H54 (cell line): ENCODE measurements around the gene SEL1L3.

Experiments
- DNase-seq: peaks from one replicate; pipeline ENCODE4 v3.0.0; 2011; ENCODE audit warnings: low spot score, mixed read lengths; ENCODE audit not compliant: insufficient read length
- FAIRE-seq: peaks from 3 replicates; lab custom pipeline; 2011; peaks lifted over from hg19 to GRCh38; lab: Jason Lieb, UNC
- POLR2A ChIP-seq: IDR thresholded peaks from 2 replicates; pipeline ENCODE4 v1.6.1; 2011; ENCODE audit warnings: low read depth, mild to moderate bottlenecking, low read length

Gene SEL1L3

DNA sequence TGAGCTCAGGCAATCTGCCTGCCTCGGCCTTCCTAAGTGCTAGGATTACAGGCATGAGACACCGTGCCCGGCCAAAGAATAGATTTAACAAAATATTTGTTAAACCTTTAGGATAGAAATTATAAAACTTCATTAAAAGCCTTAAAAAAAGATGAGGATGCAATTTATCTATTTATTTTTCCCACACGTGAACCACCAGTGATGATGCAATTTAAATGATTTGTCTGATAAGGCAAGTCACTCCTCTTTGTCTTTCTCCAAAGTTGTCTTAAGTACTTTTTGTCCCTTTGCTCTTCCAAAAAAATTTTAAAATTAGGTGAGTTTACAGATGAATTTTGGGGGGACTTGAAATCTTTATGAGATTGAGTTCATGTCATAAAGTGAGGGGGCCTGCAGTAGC is 149.0 kb downstream of the SEL1L3 start:
- FAIRE-seq, result no peak
- no peak for DNase-seq
- no peak for TF ChIP-seq POLR2A

GRCh38 chr4:25712611-25713010 is 150.2 kb downstream of the SEL1L3 start:
- no peak for FAIRE-seq
- DNase-seq, result no peak
- no peak for TF ChIP-seq POLR2A

DNA sequence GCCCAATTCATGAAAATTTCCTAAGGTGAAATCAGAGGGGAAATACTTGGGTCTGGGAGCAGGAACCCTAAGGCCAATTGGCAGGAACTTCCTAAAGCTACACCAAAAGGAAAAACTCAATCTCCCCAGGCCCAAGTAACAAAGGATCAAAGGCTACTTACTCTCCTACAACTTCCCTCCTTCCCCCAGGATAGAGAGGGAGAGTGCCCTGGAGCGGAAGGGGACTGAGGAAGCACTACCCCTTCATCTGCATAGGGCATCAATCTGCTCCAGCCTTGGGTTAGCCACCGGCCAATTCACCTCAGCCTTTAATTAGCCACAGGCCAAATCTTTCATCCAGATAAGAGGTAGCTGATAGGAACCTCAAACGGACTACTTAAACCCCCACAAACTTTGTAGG is 152.2 kb downstream of the SEL1L3 start:
- DNase-seq (no peak), FAIRE-seq (no peak)
- no peak for TF ChIP-seq POLR2A

DNA sequence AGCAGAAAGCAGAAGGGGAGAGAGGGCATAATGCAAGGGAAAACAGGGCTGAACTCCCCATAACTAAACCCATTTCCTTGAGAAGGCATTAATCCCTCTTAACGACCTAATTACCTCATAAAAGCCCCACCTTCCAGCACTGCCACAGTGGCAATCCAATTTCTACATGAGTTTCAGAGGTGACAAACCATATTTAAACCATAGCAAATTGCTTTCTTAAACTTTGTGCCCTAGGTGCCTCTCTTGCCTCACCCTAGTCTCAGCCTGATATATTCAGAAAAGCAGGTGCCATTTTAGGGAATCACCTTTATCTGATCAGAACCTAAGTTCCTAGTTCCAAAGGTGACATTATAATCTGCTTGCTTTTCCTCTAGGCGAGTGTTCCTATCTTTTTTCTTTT is 158.3 kb downstream of the SEL1L3 start:
- DNase-seq (no peak), FAIRE-seq (no peak)
- no peak for TF ChIP-seq POLR2A

DNA sequence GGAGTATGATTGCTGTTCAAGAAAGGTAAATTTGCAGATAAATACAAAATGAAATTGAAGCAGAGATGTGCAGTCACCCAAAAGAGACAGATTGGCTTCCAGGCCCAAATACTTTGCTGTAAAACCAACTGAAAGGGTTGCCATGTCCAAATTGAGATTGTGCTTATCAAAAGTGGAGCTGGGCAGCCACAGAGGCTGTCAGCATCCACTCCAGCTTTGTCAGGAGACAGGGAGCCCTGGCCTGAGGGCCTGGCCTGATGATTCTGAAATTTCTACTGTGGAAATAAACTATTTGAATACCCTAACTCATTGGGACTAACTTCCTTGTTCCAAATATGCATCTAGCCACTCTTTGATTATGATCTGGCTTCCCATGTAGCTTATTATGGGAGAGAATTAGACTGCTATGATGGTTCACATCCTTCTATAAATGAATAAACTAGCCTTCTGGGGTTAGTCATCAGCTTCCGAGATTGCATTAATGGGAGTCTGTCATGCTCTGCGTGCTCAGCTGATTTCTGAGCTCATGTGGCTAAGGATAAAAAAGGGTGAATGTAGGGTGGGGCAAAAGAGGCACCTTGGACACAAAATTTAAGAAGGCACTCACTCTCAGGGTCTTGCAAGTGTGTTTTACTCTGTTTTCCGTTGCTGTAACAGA is 158.9 kb downstream of the SEL1L3 start:
- FAIRE-seq (no peak), DNase-seq (no peak)
- TF ChIP-seq POLR2A, result no peak

- FAIRE-seq (no peak), DNase-seq (no peak)
- no peak for TF ChIP-seq POLR2A
Observed at GRCh38 chr4:25702848-25703247, 159.9 kb downstream of the SEL1L3 start.

DNA sequence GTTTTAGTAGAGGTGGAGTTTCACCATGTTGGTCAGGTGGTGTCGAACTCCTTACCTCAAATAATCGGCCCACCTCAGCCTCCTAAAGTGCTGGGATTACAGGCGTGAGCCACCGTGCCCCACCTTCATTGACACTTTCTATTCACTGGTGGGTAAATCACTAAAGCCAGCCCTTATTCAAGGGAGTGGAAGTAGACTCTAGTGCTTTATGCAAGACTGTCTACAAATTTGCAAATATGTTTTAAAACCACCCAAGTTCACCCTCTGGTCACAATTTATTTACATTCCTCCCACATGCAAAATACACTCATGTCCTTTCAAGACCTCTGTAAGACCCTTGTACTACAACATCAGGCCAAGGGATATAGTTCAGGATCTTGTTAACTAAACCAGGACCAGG is 162.1 kb downstream of the SEL1L3 start:
- DNase-seq (no peak), FAIRE-seq (no peak)
- no peak for TF ChIP-seq POLR2A

- FAIRE-seq (no peak), DNase-seq (no peak)
- TF ChIP-seq POLR2A, result no peak
Observed at GRCh38 chr4:25697516-25697915, 165.3 kb downstream of the SEL1L3 start.
